Measurements from ENCODE around the gene RAB9A.
"Not testable (repeated sequence)": the region's sequence is repeated elsewhere in the genome, so short reads cannot be mapped to it uniquely, and the experiment has no call there.

Gene RAB9A

GRCh38 chrX:13688958-13689740, at the start of gene RAB9A:
TSS of gene RAB9A (plus strand) at chrX:13689128. CDS start at chrX:13708747, 19,619 bp downstream.
- DNase-seq, result peak; percentile 16

GRCh38 chrX:13641684-13642083, 47.2 kb upstream of the RAB9A start:
- DNase-seq, result not testable (repeated sequence)

- no peak for DNase-seq
Measured at GRCh38 chrX:13645464-13646153, 43.3 kb upstream of the RAB9A start.

- DNase-seq, result peak; percentile 8
Measured at GRCh38 chrX:13646154-13646549, 42.8 kb upstream of the RAB9A start.

- DNase-seq, result no peak
Measured at GRCh38 chrX:13647709-13648212, 41.2 kb upstream of the RAB9A start.

- not testable (repeated sequence) for DNase-seq
Measured at GRCh38 chrX:13648336-13648735, 40.6 kb upstream of the RAB9A start.

- no peak for DNase-seq
Measured at GRCh38 chrX:13649838-13650237, 39.1 kb upstream of the RAB9A start.

- DNase-seq, result no peak
Measured at GRCh38 chrX:13650318-13650717, 38.6 kb upstream of the RAB9A start.

GRCh38 chrX:13651150-13651549, 37.8 kb upstream of the RAB9A start:
- DNase-seq, result no peak

- no peak for DNase-seq
Measured at GRCh38 chrX:13652287-13652793, 36.6 kb upstream of the RAB9A start.

GRCh38 chrX:13652850-13653693, 35.9 kb upstream of the RAB9A start, which contains the start of gene TCEANC:
TSS of gene TCEANC (plus strand) at chrX:13653141. CDS start at chrX:13662509, 9,368 bp downstream.
- DNase-seq, result peak; percentile 45

GRCh38 chrX:13654116-13654515, 34.8 kb upstream of the RAB9A start:
- no peak for DNase-seq

GRCh38 chrX:13655674-13656073, 33.3 kb upstream of the RAB9A start:
- no peak for DNase-seq

GRCh38 chrX:13658602-13659001, 30.3 kb upstream of the RAB9A start:
- DNase-seq, result no peak

GRCh38 chrX:13659063-13659462, 29.9 kb upstream of the RAB9A start:
- DNase-seq, result no peak

- DNase-seq, result no peak
Measured at GRCh38 chrX:13661735-13662288, 27.1 kb upstream of the RAB9A start.

- DNase-seq, result no peak
Measured at GRCh38 chrX:13662355-13662791, 26.6 kb upstream of the RAB9A start.

- DNase-seq, result no peak
Measured at GRCh38 chrX:13664020-13664419, 24.9 kb upstream of the RAB9A start.

GRCh38 chrX:13666836-13667235, 22.1 kb upstream of the RAB9A start:
- DNase-seq, result no peak

GRCh38 chrX:13667919-13668318, 21.0 kb upstream of the RAB9A start:
- no peak for DNase-seq

GRCh38 chrX:13669246-13669737, 19.6 kb upstream of the RAB9A start:
- DNase-seq, result peak; percentile 52

GRCh38 chrX:13669755-13670154, 19.2 kb upstream of the RAB9A start:
- not testable (repeated sequence) for DNase-seq

Data from DMS79 treated with DMSO at 0.1 percent for 48 hours (cell line).